DOHH2 (cell line): ENCODE measurements around the gene C5.

Experiments used
- H3F3A ChIP-seq: fragments of 200-600 bp; sonication (generic), shearing (Covaris generic); 2 replicates; pipeline ENCODE4 v1.6.0; 2016; ENCODE audit warnings: antibody characterized with exemption, mild to moderate bottlenecking; ENCODE audit not compliant: control insufficient read depth, insufficient read depth
- H3K27ac ChIP-seq: fragments of 200-600 bp; sonication (generic); 2 replicates; pipeline ENCODE4 v1.5.1; 2014; ENCODE audit warnings: low read depth, mild to moderate bottlenecking, low read length, moderate library complexity
- H3K27me3 ChIP-seq: fragments of 200-600 bp; sonication (generic); 2 replicates; pipeline ENCODE4 v1.6.1; 2014; ENCODE audit warnings: mild to moderate bottlenecking, low read length, mixed read lengths; ENCODE audit not compliant: control insufficient read depth
- H3K36me3 ChIP-seq: fragments of 200-600 bp; sonication (generic); 2 replicates; pipeline ENCODE4 v1.6.1; 2014; ENCODE audit warnings: mild to moderate bottlenecking, low read length, moderate library complexity, mixed read lengths; ENCODE audit not compliant: control insufficient read depth
- H3K4me1 ChIP-seq: fragments of 200-600 bp; sonication (generic); 2 replicates; pipeline ENCODE4 v1.6.1; 2014; ENCODE audit warnings: mild to moderate bottlenecking, low read length, mixed read lengths; ENCODE audit not compliant: control insufficient read depth
- H3K4me2 ChIP-seq: fragments of 200-600 bp; sonication (generic); 2 replicates; pipeline ENCODE4 v1.6.0; 2014; ENCODE audit warnings: mild to moderate bottlenecking, low read length, moderate library complexity
- H3K4me3 ChIP-seq: fragments of 200-600 bp; sonication (generic); 2 replicates; pipeline ENCODE4 v1.5.1; 2014; ENCODE audit warnings: mild to moderate bottlenecking, low read length, mixed read lengths
- H3K79me2 ChIP-seq: fragments of 200-600 bp; sonication (generic); 2 replicates; pipeline ENCODE4 v1.6.1; 2014; ENCODE audit warnings: mild to moderate bottlenecking, low read length, mixed read lengths; ENCODE audit not compliant: control insufficient read depth
- H3K9me2 ChIP-seq: fragments of 200-600 bp; sonication (generic); replicated peaks from 2 replicates; pipeline ENCODE4 v1.6.1; 2014; ENCODE audit warnings: mild to moderate bottlenecking, low read length, mixed read lengths; ENCODE audit not compliant: control insufficient read depth
- H3K9me3 ChIP-seq: fragments of 200-600 bp; sonication (generic); 2 replicates; pipeline ENCODE4 v1.6.1; 2014; ENCODE audit warnings: antibody characterized with exemption, low read length, mixed read lengths; ENCODE audit not compliant: control insufficient read depth, insufficient read depth
- H4K20me1 ChIP-seq: fragments of 200-600 bp; sonication (generic); 2 replicates; pipeline ENCODE4 v1.6.0; 2014; ENCODE audit warnings: low read depth, mild to moderate bottlenecking, antibody characterized with exemption, low read length, moderate library complexity; ENCODE audit not compliant: control insufficient read depth, insufficient read depth
- CTCF ChIP-seq: fragments of 200-600 bp; sonication (generic); IDR thresholded peaks from one replicate; pipeline ENCODE4 v1.5.1; 2014; ENCODE audit warnings: antibody characterized with exemption, mild to moderate bottlenecking, low read depth, low read length; ENCODE audit not compliant: poor library complexity, severe bottlenecking
- EZH2phosphoT487 ChIP-seq: fragments of 200-600 bp; sonication (generic); IDR thresholded peaks from 2 replicates; pipeline ENCODE4 v1.6.1; 2017; ENCODE audit warnings: borderline replicate concordance, mild to moderate bottlenecking, antibody characterized with exemption, low read length, moderate library complexity, mixed read lengths

The C5 gene

GRCh38 chr9:120933310-120934055 lies 116.6 kb downstream of the C5 start:
- Histone ChIP-seq H4K20me1 (no peaks in the 10 kb centered on the region), H3K4me2 (peak overlapping the region; percentile 86), H3F3A (peaks cover 56% of the 10 kb centered on the region), H3K9me3 (no peaks in the 10 kb centered on the region), H3K9me2 (no peaks in the 10 kb centered on the region), H3K4me1 (peaks cover 93% of the 10 kb centered on the region), H3K4me3 (no peak overlapping the region), H3K36me3 (no peaks in the 10 kb centered on the region), H3K27me3 (no peaks in the 10 kb centered on the region), H3K27ac (peak overlapping the region; percentile 93), H3K79me2 (peaks cover 1% of the 10 kb centered on the region)
- no peak for TF ChIP-seq CTCF
- TF ChIP-seq EZH2phosphoT487 = no peak

GRCh38 chr9:120932086-120932823 lies 117.8 kb downstream of the C5 start:
- Histone ChIP-seq H3K4me1 (peaks cover 97% of the 10 kb centered on the region), H3F3A (peaks cover 65% of the 10 kb centered on the region), H3K4me2 (peak overlapping the region; percentile 79), H3K9me2 (no peaks in the 10 kb centered on the region), H3K4me3 (peak overlapping the region; percentile 57), H3K36me3 (no peaks in the 10 kb centered on the region), H3K79me2 (peaks cover 9% of the 10 kb centered on the region), H4K20me1 (no peaks in the 10 kb centered on the region), H3K27me3 (no peaks in the 10 kb centered on the region), H3K27ac (peak overlapping the region; percentile 93), H3K9me3 (no peaks in the 10 kb centered on the region)
- TF ChIP-seq EZH2phosphoT487 = no peak

- peaks cover 9% of the 10 kb centered on the region for H3K79me2 ChIP-seq
- H3K9me2 ChIP-seq = no peaks in the 10 kb centered on the region
- no peaks in the 10 kb centered on the region for H3K36me3 ChIP-seq
- H3K27ac ChIP-seq = peak overlapping the region; percentile 93
- peak overlapping the region; percentile 79 for H3K4me2 ChIP-seq
- no peaks in the 10 kb centered on the region for H3K27me3 ChIP-seq
- H4K20me1 ChIP-seq = no peaks in the 10 kb centered on the region
- peak overlapping the region; percentile 57 for H3K4me3 ChIP-seq
- peaks cover 97% of the 10 kb centered on the region for H3K4me1 ChIP-seq
- H3F3A ChIP-seq = peaks cover 69% of the 10 kb centered on the region
- no peak for TF ChIP-seq EZH2phosphoT487
- no peak for TF ChIP-seq CTCF
- H3K9me3 ChIP-seq = no peaks in the 10 kb centered on the region
These were observed 118.6 kb downstream of the C5 start for GRCh38 chr9:120931231-120932085.
